HG03108 (cell line): Measurements from ENCODE around the gene PLAAT3.
"Not testable (repeated sequence)": the region's sequence is repeated elsewhere in the genome, so short reads cannot be mapped to it uniquely, and the experiment has no call there.

Source experiments
- ATAC-seq: cut with Tn5 transposase; IDR thresholded peaks from one replicate; pipeline ENCODE4 v1.9.1; 2021; ENCODE audit warnings: moderate library complexity; ENCODE audit not compliant: unreplicated experiment

The PLAAT3 gene

DNA sequence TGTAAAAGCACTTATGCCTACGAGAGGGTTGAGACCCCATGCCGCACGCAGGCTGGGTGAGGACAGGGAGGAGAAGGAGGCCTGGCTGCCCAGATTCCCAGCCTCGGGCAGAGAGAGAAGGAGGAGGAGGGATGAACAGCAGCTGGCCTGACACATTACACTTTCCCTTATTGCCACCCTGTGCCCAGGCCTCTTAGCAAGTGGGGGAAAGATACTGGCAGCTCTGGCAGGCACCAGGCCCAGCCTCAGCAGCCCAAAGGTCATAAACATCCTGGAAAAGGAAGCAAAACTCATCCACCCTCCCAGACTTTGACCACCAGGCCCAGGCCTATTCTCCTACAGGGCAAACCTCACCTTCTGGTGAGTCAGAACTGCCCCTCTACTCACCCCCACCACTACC lies 4.7 kb downstream of the PLAAT3 start:
- no peak for ATAC-seq

DNA sequence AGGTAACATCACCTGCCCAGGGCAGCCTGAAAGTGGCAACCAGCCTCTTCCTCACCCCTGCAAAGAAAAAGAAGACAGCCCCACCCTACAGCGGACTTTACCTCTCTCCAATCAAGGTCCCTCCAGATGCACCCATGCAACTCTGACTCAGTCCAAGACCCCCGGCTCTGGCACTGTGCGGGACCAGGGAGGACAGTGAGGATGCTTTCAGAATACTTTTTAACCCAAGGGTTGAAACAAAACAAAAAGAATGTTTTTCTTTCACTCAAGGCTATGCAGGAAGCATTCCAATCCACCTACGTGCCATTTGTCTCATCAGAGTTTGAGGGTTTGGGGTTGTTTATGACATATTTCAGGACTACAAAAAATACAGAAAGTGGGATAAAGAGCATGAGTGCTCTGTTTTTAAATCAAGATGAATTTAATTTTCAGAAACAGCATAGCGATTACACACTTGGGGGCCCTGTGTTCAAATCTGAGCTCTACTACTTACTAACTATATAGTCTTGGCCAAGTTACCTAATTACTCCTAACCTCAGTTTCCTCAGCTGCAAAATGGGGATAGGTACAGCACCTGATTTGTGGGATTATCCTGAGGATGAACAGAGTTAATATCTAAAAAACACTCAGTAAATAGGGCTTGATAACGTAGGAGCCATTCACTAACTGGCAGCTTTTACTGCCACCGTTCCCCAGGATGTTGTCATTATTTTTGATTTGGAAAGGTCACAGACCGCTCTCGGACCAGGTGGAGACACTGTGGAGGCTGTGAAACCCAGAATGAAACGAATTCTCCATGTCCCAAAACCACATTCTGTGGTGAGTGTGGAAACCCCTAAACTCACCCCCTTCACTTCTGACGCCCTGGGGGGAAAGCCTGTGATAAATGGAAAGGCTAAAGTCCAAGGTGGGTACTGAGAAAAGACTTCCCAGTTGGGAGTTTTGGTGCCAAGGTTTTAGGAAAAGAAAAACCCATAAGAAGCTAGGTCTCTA lies 5.6 kb downstream of the PLAAT3 start:
- ATAC-seq: no peak

DNA sequence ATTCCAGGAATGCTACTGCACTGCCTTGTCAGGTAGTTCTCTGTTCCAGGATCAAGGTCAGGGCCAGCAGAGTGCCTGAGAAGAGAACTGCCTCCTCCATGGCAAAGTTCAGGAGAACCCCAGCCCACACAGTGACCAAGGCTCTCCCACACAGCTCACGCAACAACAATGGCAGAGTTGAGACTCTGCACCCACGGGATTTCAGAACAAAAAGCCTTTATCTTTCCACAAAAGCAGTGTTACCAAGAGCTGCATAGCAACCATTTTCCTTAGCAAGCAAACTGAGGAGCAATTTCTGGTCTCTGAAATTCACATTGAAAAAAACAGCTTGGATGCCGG lies 11.1 kb downstream of the PLAAT3 start:
- ATAC-seq: no peak

DNA sequence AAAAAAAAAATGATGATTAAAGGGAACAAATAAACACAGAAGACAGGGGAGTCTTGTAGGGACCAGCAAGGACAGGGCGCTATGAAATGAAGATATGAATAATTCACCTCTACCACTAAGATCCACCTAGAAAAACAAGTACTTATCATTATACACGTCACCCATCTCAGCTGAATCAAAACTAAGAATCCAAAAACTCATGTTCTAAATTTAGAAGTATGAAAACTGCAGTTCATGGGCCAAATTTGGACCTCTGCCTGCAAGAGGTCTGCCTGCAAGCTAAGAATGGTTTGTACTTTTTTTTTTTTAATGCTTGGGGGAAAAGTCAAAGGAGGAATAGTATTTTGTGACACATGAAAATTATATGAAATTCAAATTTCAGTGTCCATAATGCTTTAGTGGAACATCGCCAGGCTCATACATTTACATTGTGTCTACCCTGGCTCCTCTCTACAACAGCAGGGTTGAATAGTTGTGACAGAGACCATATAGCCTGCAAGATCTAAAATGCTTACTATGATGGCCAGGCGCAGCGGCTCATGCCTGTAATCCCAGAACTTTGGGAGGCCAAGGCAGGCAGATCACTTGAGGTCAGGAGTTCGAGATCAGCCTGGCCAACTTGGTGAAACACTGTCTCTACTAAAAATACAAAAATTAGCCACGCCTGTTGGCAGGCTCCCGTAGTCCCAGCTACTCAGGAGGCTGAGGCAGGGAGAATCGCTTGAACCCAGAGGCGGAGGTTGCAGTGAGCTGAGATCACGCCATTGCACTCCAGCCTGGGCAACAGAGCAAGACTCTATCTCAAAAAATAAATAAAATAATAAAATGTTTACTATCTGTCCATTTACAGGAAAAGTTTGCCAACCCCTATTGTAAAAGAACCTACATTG lies 11.7 kb downstream of the PLAAT3 start:
- not testable (repeated sequence) for ATAC-seq

- ATAC-seq: no peak
Measured at GRCh38 chr11:63599211-63600122, 14.8 kb downstream of the PLAAT3 start.

- ATAC-seq: no peak
Measured at GRCh38 chr11:63598556-63598955, 15.7 kb downstream of the PLAAT3 start.

- no peak for ATAC-seq
Measured at GRCh38 chr11:63595296-63595695, 18.9 kb downstream of the PLAAT3 start.

DNA sequence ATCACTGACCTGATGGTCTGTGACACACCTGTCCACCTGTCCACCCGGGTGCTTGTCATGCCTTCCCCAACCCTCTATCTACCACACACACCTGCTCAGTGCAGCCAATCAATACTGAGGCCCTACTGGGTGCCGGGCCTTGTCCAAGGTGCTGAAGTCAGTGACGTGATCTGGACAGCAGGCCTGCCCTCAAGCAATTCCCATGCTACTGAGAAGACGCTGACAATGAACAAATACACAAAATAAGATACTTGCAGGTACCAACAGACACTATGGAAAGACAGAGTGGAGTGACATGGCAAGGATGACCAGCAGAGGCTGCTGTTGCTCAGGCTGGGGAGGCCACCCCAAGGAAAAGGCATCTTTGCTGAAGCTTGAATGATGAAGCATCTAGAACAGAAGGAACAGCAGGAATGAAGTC lies 21.2 kb downstream of the PLAAT3 start:
- no peak for ATAC-seq

GRCh38 chr11:63590024-63590788 lies 24.0 kb downstream of the PLAAT3 start:
- ATAC-seq: no peak

DNA sequence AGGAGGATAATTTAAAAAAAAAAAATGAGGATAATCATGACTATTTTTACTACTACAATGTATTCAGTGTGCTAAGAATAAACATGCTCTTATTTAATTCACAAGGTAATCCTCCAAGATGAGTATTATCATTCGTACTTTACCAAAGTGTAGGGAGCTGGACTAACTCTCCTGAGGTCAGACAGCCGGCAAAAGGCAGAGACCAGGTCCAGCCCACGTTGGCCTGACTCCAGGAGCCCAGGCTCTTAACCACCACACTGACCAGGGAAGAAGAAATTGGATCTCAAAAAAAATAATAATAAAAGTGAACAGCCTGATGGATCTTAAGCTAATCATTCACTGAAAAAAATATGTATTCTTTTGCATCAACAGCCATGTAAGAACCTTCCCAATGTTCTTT lies 25.2 kb downstream of the PLAAT3 start:
- no peak for ATAC-seq

DNA sequence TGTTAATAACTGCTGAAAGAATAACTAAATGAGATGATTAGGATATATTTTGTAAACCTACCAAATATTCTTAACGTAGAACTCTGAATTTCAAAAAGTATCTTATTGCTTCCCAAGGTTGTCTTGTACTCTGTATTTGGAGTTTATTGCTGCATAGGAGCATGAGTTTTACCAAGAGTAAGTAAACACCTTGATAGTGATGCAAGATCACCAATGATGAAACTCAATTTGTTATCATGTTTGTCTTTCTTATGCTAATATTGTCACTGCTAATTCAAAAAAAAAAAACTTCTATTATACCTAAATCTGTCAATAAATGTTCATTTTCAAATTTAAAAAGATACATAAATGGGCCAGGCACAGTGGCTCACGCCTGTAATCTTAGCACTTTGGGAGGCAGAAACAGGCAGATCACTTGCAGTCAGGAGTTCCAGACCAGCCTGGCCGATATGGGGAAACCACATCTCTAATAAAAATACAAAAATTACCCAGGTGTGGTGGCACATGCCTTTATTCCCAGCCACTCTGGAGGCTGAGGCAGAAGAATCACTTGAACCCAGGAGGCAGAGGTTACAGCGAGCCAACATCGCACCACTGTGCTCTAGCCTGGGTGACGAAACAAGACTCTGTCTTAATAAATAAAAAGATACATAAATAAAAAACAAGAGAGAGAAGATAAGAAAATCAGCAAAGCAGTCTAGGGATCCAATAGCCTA lies 27.6 kb downstream of the PLAAT3 start:
- ATAC-seq: no peak

DNA sequence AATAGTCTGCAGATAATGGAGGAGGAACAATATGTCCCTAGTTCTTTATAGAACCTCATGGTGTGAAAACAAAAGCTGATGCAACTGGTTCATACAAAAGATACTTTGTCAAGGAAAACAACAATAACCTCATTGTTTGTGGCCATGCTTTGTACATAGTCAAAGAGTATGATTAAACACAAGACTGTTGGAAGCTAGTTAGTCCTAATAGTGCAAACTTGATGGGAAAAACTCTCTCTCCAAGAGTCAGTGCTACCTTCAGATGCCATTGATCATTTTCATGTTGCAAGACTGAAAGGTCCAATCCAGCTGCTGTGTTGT lies 30.9 kb downstream of the PLAAT3 start:
- no peak for ATAC-seq

- ATAC-seq: not testable (repeated sequence)
Measured at GRCh38 chr11:63581224-63581623, 33.0 kb downstream of the PLAAT3 start.

- not testable (repeated sequence) for ATAC-seq
Measured at GRCh38 chr11:63578882-63579281, 35.4 kb downstream of the PLAAT3 start.

- ATAC-seq: no peak
Measured at GRCh38 chr11:63574856-63575602, 39.2 kb downstream of the PLAAT3 start.

- ATAC-seq: peak; percentile 58
Measured at GRCh38 chr11:63573881-63574855, 40.1 kb downstream of the PLAAT3 start.

GRCh38 chr11:63572026-63572688 lies 42.1 kb downstream of the PLAAT3 start:
- ATAC-seq: no peak
